SH-SY5Y (cell line): Measurements from ENCODE around the gene CHRDL2.

Source experiments
- GATA2 ChIP-seq: IDR thresholded peaks from 2 replicates; pipeline ENCODE4 v1.6.1; 2011; ENCODE audit warnings: mild to moderate bottlenecking, low read depth, low read length
- GATA3 ChIP-seq: IDR thresholded peaks from 2 replicates; pipeline ENCODE4 v1.6.1; 2011; ENCODE audit warnings: low read depth, mild to moderate bottlenecking, low read length, moderate library complexity

DNA sequence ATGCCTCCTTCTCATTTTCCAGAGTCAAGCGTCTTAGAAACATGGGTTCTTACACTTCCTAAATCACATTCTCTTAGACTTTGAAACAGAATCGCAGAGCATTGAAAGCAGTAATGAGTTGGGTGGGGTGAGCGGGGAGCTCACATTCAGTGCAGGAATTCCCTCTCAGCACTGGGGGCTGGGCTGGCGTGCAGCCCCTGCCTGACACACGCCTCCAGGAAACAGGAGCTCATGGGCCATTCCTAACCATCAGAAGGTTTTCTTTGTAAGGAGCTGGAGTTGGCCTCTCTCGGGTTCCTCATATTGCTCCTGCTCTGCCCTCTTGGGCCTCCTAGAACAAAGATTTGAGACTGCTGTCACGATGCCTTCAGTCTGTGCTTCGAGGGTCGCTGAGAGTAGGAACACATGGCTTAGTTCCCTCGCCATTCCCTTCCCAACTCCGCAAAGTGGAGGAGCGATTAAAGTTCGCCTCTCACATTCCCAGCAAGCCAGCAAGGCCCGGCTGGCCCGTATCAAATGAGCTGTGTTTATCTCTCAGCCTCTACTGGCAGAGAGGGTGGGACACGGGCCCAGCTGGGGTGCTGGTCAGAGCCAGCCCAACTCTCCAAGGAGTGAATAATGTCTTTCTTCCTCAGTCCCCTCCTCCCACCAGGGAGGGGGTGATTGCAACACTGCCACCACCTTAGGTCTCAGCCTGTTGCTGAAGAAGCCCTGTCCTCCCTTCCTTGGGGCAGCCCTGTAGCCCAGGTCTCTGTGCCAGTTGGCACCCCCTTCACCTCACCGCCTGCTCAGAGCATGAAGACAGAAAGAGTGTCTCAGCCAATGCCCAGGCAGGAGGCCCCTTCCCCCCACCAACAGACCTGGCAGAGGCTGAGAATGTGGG lies 10.4 kb downstream of the CHRDL2 start:
- TF ChIP-seq GATA2 = no peak
- TF ChIP-seq GATA3 = no peak
